B cell (primary cell): ENCODE results near the gene BTD.

Experiments
- CTCF ChIP-seq: fragments of 200-600 bp; IDR thresholded peaks from one replicate; pipeline ENCODE4 v1.8.0; 2022; ENCODE audit warnings: antibody characterized with exemption, mild to moderate bottlenecking
- EZH2 ChIP-seq: IDR thresholded peaks from 2 replicates; pipeline ENCODE4 v1.6.1; 2012; ENCODE audit warnings: borderline replicate concordance, low read depth, mild to moderate bottlenecking, moderate library complexity, low read length; ENCODE audit not compliant: insufficient read depth, poor library complexity, severe bottlenecking

- no peak for TF ChIP-seq CTCF
- no peak for TF ChIP-seq EZH2
These were observed 81.7 kb downstream of the BTD start for GRCh38 chr3:15683253-15683652.
